ENCODE data around the gene OXSR1.

The OXSR1 gene

GRCh38 chr3:38250198-38250597, 84.9 kb downstream of the OXSR1 start:
- no peak for TF ChIP-seq CTCF (IDR thresholded peaks at IDR 0.05; ENCODE audit: insufficient read depth, low read depth, low read length, missing control alignments)
- H3K4me3 ChIP-seq (ENCODE audit: low read depth, low read length) = no peak overlapping the region
- no peak for DNase-seq (ENCODE audit: low read depth)

- H3K4me3 ChIP-seq (ENCODE audit: low read depth, low read length) = no peak overlapping the region
These were observed 85.9 kb downstream of the OXSR1 start for GRCh38 chr3:38251197-38251596.

GRCh38 chr3:38253704-38254103, 88.4 kb downstream of the OXSR1 start:
- TF ChIP-seq CTCF (IDR thresholded peaks at IDR 0.05; ENCODE audit: insufficient read depth, low read depth, low read length, missing control alignments) = no peak
- no peak for DNase-seq (ENCODE audit: low read depth)
- no peak overlapping the region for H3K4me3 ChIP-seq (ENCODE audit: low read depth, low read length)

More at GRCh38 chr3:38251197-38251596, 85.9 kb downstream of the OXSR1 start:
- no peak for DNase-seq (ENCODE audit: low read depth)
- TF ChIP-seq CTCF (IDR thresholded peaks at IDR 0.05; ENCODE audit: insufficient read depth, low read depth, low read length, missing control alignments) = no peak

- no peak overlapping the region for H3K4me3 ChIP-seq (ENCODE audit: low read depth, low read length)
- no peak for TF ChIP-seq CTCF (IDR thresholded peaks at IDR 0.05; ENCODE audit: insufficient read depth, low read depth, low read length, missing control alignments)
- no peak for DNase-seq (ENCODE audit: low read depth)
These were observed 89.5 kb downstream of the OXSR1 start for GRCh38 chr3:38254872-38255271.

GRCh38 chr3:38255627-38256026, 90.3 kb downstream of the OXSR1 start:
- no peak overlapping the region for H3K4me3 ChIP-seq (ENCODE audit: low read depth, low read length)
- no peak for DNase-seq (ENCODE audit: low read depth)
- no peak for TF ChIP-seq CTCF (IDR thresholded peaks at IDR 0.05; ENCODE audit: insufficient read depth, low read depth, low read length, missing control alignments)

GRCh38 chr3:38257583-38257982, 92.2 kb downstream of the OXSR1 start:
- no peak for DNase-seq (ENCODE audit: low read depth)
- H3K4me3 ChIP-seq (ENCODE audit: low read depth, low read length) = no peak overlapping the region
- TF ChIP-seq CTCF (IDR thresholded peaks at IDR 0.05; ENCODE audit: insufficient read depth, low read depth, low read length, missing control alignments) = no peak

- no peak for TF ChIP-seq CTCF (IDR thresholded peaks at IDR 0.05; ENCODE audit: insufficient read depth, low read depth, low read length, missing control alignments)
These were observed 95.1 kb downstream of the OXSR1 start for GRCh38 chr3:38260474-38260873.

More at GRCh38 chr3:38260474-38260873, 95.1 kb downstream of the OXSR1 start:
- no peak for DNase-seq (ENCODE audit: low read depth)
- H3K4me3 ChIP-seq (ENCODE audit: low read depth, low read length) = no peak overlapping the region

Data from GM12865 (cell line).